Activated naive CD4-positive, alpha-beta T cell treated with anti-CD3 and anti-CD28 coated beads, Interleukin-2, amount 10 ng/mL, durations not matched to agents 7 days and 5 days (primary cell): Measurements from ENCODE around the gene ZNF785.
"Not testable (repeated sequence)": the region's sequence is repeated elsewhere in the genome, so short reads cannot be mapped to it uniquely, and the experiment has no call there.

Experiments
- CTCF ChIA-PET: fragments of 350-600 bp; sonication (Branson Sonifier 250); formaldehyde crosslinking; loops from one replicate; lab custom pipeline; 2021; ENCODE audit warnings: antibody characterized with exemption; lab: Charles Lee
- DNase-seq: peaks from one replicate; pipeline ENCODE4 v3.0.0-alpha.2; 2020
- H3K27ac Mint-ChIP-seq: one replicate; pipeline ENCODE4 v1.8.0; 2021; ENCODE audit warnings: mild to moderate bottlenecking, moderate library complexity, mixed read lengths
- H3K27me3 Mint-ChIP-seq: one replicate; pipeline ENCODE4 v1.8.0; 2021; ENCODE audit warnings: mild to moderate bottlenecking, mixed read lengths
- H3K36me3 Mint-ChIP-seq: one replicate; pipeline ENCODE4 v1.8.0; 2021; ENCODE audit warnings: mixed read lengths
- H3K4me1 Mint-ChIP-seq: one replicate; pipeline ENCODE4 v1.8.0; 2021; ENCODE audit warnings: mixed read lengths
- H3K4me3 Mint-ChIP-seq: one replicate; pipeline ENCODE4 v1.8.0; 2021; ENCODE audit warnings: mild to moderate bottlenecking, moderate library complexity, mixed read lengths
- H3K9me3 Mint-ChIP-seq: one replicate; pipeline ENCODE4 v1.8.0; 2021; ENCODE audit warnings: mixed read lengths

The ZNF785 gene

DNA sequence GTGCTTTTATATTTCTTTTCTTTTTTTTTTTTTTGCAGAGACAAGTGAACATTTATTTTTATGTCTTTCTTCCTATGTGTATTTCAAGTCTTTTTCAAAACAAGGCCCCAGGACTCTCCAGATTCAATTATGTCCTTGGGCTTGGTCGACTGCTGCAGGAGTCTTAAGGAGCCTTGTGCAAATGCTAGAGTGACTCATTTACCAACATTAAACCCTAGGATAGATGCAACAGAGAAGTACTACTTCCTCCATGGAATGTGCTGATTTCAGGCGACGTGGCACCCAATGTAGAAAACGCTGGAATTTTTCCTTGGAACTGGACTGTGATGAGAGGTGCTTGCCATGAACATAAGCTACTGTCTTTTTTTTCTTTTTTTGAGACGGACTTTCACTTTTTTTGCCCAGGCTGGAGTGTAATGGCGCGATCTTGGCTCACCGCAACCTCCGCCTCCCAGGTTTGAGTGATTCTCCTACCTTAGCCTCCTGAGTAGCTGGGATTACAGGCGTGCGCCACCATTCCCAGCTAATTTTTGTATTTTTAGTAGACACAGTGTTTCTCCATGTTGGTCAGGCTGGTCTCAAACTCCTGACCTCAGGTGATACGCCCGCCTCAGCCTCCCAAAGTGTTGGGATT lies 49.0 kb downstream of the ZNF785 start:
- Mint-ChIP-seq H3K4me3 (peak overlapping the region; percentile 86), H3K4me1 (peaks cover 36% of the 10 kb centered on the region), H3K36me3 (peaks cover 30% of the 10 kb centered on the region), H3K27ac (peak overlapping the region; percentile 97)
- not testable (repeated sequence) for DNase-seq, H3K9me3 Mint-ChIP-seq, H3K27me3 Mint-ChIP-seq
- CTCF ChIA-PET, result interaction anchor here (1.0 to 4.1 kb wide), 15 partner anchors 17 to 127 kb away, joined by 3 to 42 read pairs (median 7); partner anchors contain the start of genes DCTPP1, ZNF764 and ZNF785

DNA sequence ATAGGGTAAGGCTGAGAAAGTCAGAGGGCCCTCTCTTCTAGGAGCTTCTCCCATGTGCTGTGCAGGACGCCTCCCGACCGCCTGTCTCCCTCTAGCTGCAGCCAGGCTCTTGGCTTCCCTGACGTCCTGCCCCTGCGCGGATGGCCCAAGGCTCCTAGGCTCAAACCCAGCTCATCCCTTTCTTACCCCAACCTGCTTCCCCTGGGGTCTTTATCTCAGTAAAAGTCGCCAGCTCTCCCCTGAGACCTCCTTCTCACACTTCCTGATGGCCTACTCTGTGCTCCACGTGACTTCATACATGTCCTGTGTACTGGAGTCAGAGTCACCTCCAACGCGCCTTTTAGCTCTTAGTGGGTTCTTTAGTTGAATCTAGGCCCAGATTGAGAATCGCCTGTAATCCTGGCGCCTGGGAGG lies 49.7 kb downstream of the ZNF785 start:
- peak overlapping the region; percentile 97 for H3K27ac Mint-ChIP-seq
- peak; percentile 78 for DNase-seq
- peaks cover 30% of the 10 kb centered on the region for H3K36me3 Mint-ChIP-seq
- peak overlapping the region; percentile 86 for H3K4me3 Mint-ChIP-seq
- no peaks in the 10 kb centered on the region for H3K27me3 Mint-ChIP-seq
- no peaks in the 10 kb centered on the region for H3K9me3 Mint-ChIP-seq
- H3K4me1 Mint-ChIP-seq, result peaks cover 41% of the 10 kb centered on the region
- CTCF ChIA-PET, result interaction anchor here (0.7 to 4.1 kb wide), 25 partner anchors 8 to 126 kb away, joined by 3 to 42 read pairs (median 5); partner anchors contain the start of genes DCTPP1, ITGAL, ZNF688 and ZNF689

GRCh38 chr16:30535106-30535776 lies 50.3 kb downstream of the ZNF785 start:
- peaks cover 46% of the 10 kb centered on the region for H3K4me1 Mint-ChIP-seq
- peaks cover 30% of the 10 kb centered on the region for H3K36me3 Mint-ChIP-seq
- no peaks in the 10 kb centered on the region for H3K27me3 Mint-ChIP-seq
- DNase-seq, result no peak
- no peaks in the 10 kb centered on the region for H3K9me3 Mint-ChIP-seq
- CTCF ChIA-PET, result interaction anchor here (0.7 to 4.1 kb wide), 24 partner anchors 8 to 126 kb away, joined by 3 to 42 read pairs (median 6); partner anchors contain the start of genes DCTPP1, ITGAL, ZNF688 and ZNF689
- peak overlapping the region; percentile 97 for H3K27ac Mint-ChIP-seq
- peak overlapping the region; percentile 86 for H3K4me3 Mint-ChIP-seq

DNA sequence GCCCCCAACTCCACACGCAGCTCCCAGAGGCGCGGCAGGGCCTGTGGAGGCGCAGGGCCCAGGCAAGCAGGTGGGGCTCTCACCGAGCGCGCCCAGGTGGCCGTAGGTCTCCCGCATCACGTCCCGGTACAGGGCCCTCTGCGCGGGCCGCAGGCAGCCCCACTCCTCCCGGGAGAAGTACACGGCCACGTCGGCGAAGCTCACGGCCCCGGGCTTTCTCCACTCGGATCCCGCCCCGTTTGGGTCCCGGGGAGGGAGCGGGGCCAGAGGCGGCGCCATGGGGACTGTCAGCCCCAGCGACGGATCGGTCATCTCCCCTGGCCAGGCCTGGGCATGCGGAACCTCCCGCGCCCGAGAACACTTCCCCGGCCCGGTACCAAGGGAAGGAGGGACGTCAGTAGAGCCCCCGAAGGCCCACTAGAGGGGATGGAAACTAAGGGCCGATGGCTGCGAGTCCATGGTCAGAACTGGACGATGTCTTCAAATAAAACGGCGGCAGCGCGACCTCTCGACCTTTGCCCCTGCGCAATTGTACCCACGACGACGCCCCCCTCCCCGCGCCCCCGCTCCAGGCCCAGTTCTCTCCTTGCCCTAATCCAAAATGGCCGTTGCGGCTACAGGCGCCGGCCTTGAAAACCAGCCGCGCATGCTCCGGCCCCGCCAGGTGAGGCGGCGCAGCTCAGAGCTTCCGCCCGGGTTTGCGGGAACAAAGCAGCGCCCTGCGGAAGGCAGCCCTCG lies 51.0 kb downstream of the ZNF785 start, which contains the start of gene ZNF747:
Gene ZNF747 (minus strand): TSS at position 491 of the 738 bp plus-strand sequence. CDS start 179 bp downstream, at position 312.
- Mint-ChIP-seq H3K4me3 (peak within 1 kb of the TSS; percentile 86), H3K27ac (peak within 1 kb of the TSS; percentile 97), H3K4me1 (peaks cover 51% of the 10 kb centered on the region), H3K27me3 (no peaks in the 10 kb centered on the region), H3K9me3 (no peaks in the 10 kb centered on the region), H3K36me3 (peaks cover 30% of the 10 kb centered on the region)
- CTCF ChIA-PET, result interaction anchor here (0.9 to 4.1 kb wide), 14 partner anchors 9 to 104 kb away, joined by 3 to 42 read pairs (median 10); partner anchors contain the start of genes DCTPP1, ZNF688, ZNF689 and ZNF764
- DNase-seq, result peak; percentile 94

DNA sequence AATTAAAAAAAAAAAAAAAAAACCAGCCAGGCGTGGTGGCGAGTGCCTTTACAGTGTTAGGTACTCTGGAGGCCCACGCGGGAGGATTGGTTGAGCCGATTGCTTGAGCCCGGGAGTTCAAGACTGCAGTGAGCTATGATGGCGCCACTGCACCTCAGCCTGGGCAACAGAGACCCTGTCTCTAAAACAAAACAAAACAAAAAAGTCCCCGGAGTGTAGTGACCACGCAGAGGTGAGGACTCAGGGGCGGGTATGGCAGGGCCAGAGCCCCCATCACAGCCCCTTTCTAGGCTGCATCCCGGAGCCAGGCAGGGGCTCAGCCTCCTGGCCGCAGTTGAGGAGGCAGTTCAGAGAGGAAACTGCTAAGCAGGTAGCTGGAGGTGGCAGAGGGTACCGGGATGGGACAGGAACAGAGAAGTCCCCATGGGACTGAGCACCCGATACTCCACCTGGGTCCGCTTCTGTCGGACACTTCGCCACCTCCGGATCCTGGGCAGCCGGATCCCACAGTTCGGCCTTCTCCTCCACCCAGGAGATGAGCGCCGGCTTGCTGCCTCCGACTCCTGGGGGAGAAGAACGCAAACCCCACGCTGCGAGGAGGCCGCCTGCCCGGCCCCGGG lies 51.6 kb downstream of the ZNF785 start:
- Mint-ChIP-seq H3K27me3 (no peaks in the 10 kb centered on the region), H3K4me1 (peaks cover 56% of the 10 kb centered on the region), H3K4me3 (peak overlapping the region; percentile 86), H3K9me3 (no peaks in the 10 kb centered on the region), H3K36me3 (peaks cover 30% of the 10 kb centered on the region), H3K27ac (peak overlapping the region; percentile 97)
- peak; percentile 49 for DNase-seq
- CTCF ChIA-PET, result interaction anchor here (0.5 to 4.1 kb wide), 10 partner anchors 12 to 138 kb away, joined by 3 to 42 read pairs (median 11); partner anchors contain the start of genes DCTPP1, ZNF688, ZNF764 and ZNF785

- DNase-seq, result no peak
- H3K9me3 Mint-ChIP-seq, result no peaks in the 10 kb centered on the region
- CTCF ChIA-PET, result interaction anchor here (1.4 to 4.1 kb wide), 4 partner anchors 24 to 83 kb away, joined by 3 to 42 read pairs (median 21); partner anchors contain the start of genes ZNF688 and ZNF764
- peak overlapping the region; percentile 80 for H3K27ac Mint-ChIP-seq
- peaks cover 30% of the 10 kb centered on the region for H3K36me3 Mint-ChIP-seq
- H3K4me3 Mint-ChIP-seq, result peak overlapping the region; percentile 73
- H3K27me3 Mint-ChIP-seq, result no peaks in the 10 kb centered on the region
- H3K4me1 Mint-ChIP-seq, result peaks cover 62% of the 10 kb centered on the region
These were observed 52.4 kb downstream of the ZNF785 start for GRCh38 chr16:30533146-30533522.

GRCh38 chr16:30532285-30533145 lies 53.0 kb downstream of the ZNF785 start:
- peaks cover 63% of the 10 kb centered on the region for H3K4me1 Mint-ChIP-seq
- H3K27ac Mint-ChIP-seq, result no peak overlapping the region
- CTCF ChIA-PET, result interaction anchor here (1.4 kb wide), 1 partner anchor 83 kb away, joined by 3 read pairs; no protein-coding TSS in a partner anchor

More at GRCh38 chr16:30532285-30533145, 53.0 kb downstream of the ZNF785 start:
- Mint-ChIP-seq H3K9me3 (no peaks in the 10 kb centered on the region), H3K36me3 (peaks cover 24% of the 10 kb centered on the region), H3K4me3 (peak overlapping the region; percentile 73), H3K27me3 (no peaks in the 10 kb centered on the region)
- no peak for DNase-seq
